Measurements from ENCODE around the gene PLD2. TPM values are rescaled to one million over a fixed set of nuclear protein-coding genes. Genes with fewer than 3 reads are reported as not detected.
A peak's percentile ranks its signal among the peaks of the same experiment; 100 is the strongest.

The PLD2 gene
- total RNA-seq, result 10 to 100 TPM in 3 of 6 experiments, 1 to 10 TPM in 3; 8.2 to 27.3 (median 10.8) TPM
- long read RNA-seq, partial matches to known transcripts, result 0 of 5 reads
- long read RNA-seq, other reads (novel, unspliced or antisense), result 5 of 5 reads

- WGBS (ENCODE audit: insufficient coverage, low coverage, low lambda C conversion rate, missing lambda C conversion rate), result 0% methylated on average over 2 of the region's 106 CpGs
- peak; percentile 94 to 95 (median 94) for DNase-seq
- intact Hi-C loops (cut with DNase I), result loop anchor here in 1 of 2 donors (5.0 kb wide), 1 partner anchor 75 kb away; no protein-coding TSS in a partner anchor
Observed at GRCh38 chr17:4806777-4807604, at the start of gene PLD2. PLD2 (plus strand) TSS chr17:4807152; CDS start chr17:4807773, 621 bp downstream.

GRCh38 chr17:4759776-4760236 lies 47.1 kb upstream of the PLD2 start:
- ATAC-seq (peak; percentile 88 to 94 (median 90)), DNase-seq (peak in 1 of 3 donors; percentile 69)
- Histone ChIP-seq H3K36me3 (no peaks in the 10 kb centered on the region), H3K4me1 (peaks cover 0 to 6% (median 2%) of the 10 kb centered on the region in 4 donors), H3K27me3 (no peaks in the 10 kb centered on the region), H3K9me3 (no peaks in the 10 kb centered on the region), H3K4me3 (no peak overlapping the region), H3K27ac (peak overlapping the region; percentile 58 to 73 (median 71))
- TF ChIP-seq POLR2A (IDR thresholded peaks at IDR 0.05) (peak; percentile 47), CTCF (IDR thresholded peaks at IDR 0.05) (no peak)
- intact Hi-C loops (cut with DNase I), result no loop called here
- WGBS (ENCODE audit: insufficient coverage, low coverage, low lambda C conversion rate, missing lambda C conversion rate), result 8% methylated on average over 10 of the region's 10 CpGs

More at GRCh38 chr17:4806777-4807604, at the start of gene PLD2:
- Histone ChIP-seq H3K27me3 (no peaks in the 10 kb centered on the region), H3K4me3 (peak within 1 kb of the TSS; percentile 65 to 84 (median 76)), H3K27ac (peak within 1 kb of the TSS in 2 of 3 donors; percentile 66 to 76), H3K36me3 (no peaks in the 10 kb centered on the region), H3K9me3 (no peaks in the 10 kb centered on the region), H3K4me1 (peaks cover 0 to 12% (median 3%) of the 10 kb centered on the region in 4 donors)
- peak; percentile 90 to 98 (median 94) for ATAC-seq
- peak; percentile 62 for TF ChIP-seq POLR2A (IDR thresholded peaks at IDR 0.05)
- no peak for TF ChIP-seq CTCF (IDR thresholded peaks at IDR 0.05)

GRCh38 chr17:4764595-4764994 lies 42.4 kb upstream of the PLD2 start:
- ATAC-seq, result peak; percentile 8 to 53 (median 30)
- no peaks in the 10 kb centered on the region for H3K36me3 ChIP-seq
- no peak for DNase-seq
- no peaks in the 10 kb centered on the region for H3K9me3 ChIP-seq
- H3K4me3 ChIP-seq, result no peak overlapping the region
- TF ChIP-seq POLR2A (IDR thresholded peaks at IDR 0.05), result peak; percentile 39
- TF ChIP-seq CTCF (IDR thresholded peaks at IDR 0.05), result no peak
- peak overlapping the region in 1 of 3 donors; percentile 40 for H3K27ac ChIP-seq
- intact Hi-C loops (cut with DNase I), result no loop called here
- peaks cover 0 to 3% (median 0%) of the 10 kb centered on the region in 4 donors for H3K4me1 ChIP-seq
- WGBS (ENCODE audit: insufficient coverage, low coverage, low lambda C conversion rate, missing lambda C conversion rate), result 56% methylated on average over 3 of the region's 3 CpGs
- H3K27me3 ChIP-seq, result no peaks in the 10 kb centered on the region

GRCh38 chr17:4766201-4766600 lies 40.8 kb upstream of the PLD2 start:
- Histone ChIP-seq H3K36me3 (no peaks in the 10 kb centered on the region), H3K4me3 (no peak overlapping the region), H3K27me3 (no peaks in the 10 kb centered on the region), H3K9me3 (no peaks in the 10 kb centered on the region), H3K4me1 (peaks cover 0 to 1% (median 0%) of the 10 kb centered on the region in 4 donors), H3K27ac (peak overlapping the region in 2 of 3 donors; percentile 47 to 57)
- DNase-seq (peak in 1 of 3 donors; percentile 37), ATAC-seq (peak; percentile 22 to 50 (median 27))
- TF ChIP-seq POLR2A (IDR thresholded peaks at IDR 0.05) (no peak), CTCF (IDR thresholded peaks at IDR 0.05) (no peak)
- 64% methylated on average over 3 of the region's 3 CpGs for WGBS (ENCODE audit: insufficient coverage, low coverage, low lambda C conversion rate, missing lambda C conversion rate)
- intact Hi-C loops (cut with DNase I), result no loop called here

Data from right lobe of liver (tissue), 6 donors.